ENCODE measurements around the gene TCF7.
"Not testable (repeated sequence)": the region's sequence is repeated elsewhere in the genome, so short reads cannot be mapped to it uniquely, and the experiment has no call there.

The TCF7 gene

GRCh38 chr5:134141331-134142050 is 27.0 kb downstream of the TCF7 start:
- H3K9me3 Mint-ChIP-seq, result no peaks in the 10 kb centered on the region
- no peak overlapping the region for H3K4me3 Mint-ChIP-seq
- H3K36me3 Mint-ChIP-seq, result peaks cover 12% of the 10 kb centered on the region
- peak overlapping the region; percentile 56 for H3K27ac Mint-ChIP-seq
- H3K4me1 Mint-ChIP-seq, result peaks cover 70% of the 10 kb centered on the region
- H3K27me3 Mint-ChIP-seq, result no peaks in the 10 kb centered on the region

GRCh38 chr5:134142052-134142451 is 27.6 kb downstream of the TCF7 start:
- Mint-ChIP-seq H3K27me3 (no peaks in the 10 kb centered on the region), H3K4me1 (peaks cover 64% of the 10 kb centered on the region), H3K27ac (peak overlapping the region; percentile 3), H3K36me3 (peaks cover 12% of the 10 kb centered on the region), H3K4me3 (no peak overlapping the region), H3K9me3 (no peaks in the 10 kb centered on the region)

- Mint-ChIP-seq H3K27ac (no peak overlapping the region), H3K27me3 (no peaks in the 10 kb centered on the region), H3K4me1 (peaks cover 59% of the 10 kb centered on the region), H3K4me3 (no peak overlapping the region), H3K36me3 (peaks cover 13% of the 10 kb centered on the region), H3K9me3 (no peaks in the 10 kb centered on the region)
Observed at GRCh38 chr5:134142806-134143205, 28.3 kb downstream of the TCF7 start.

GRCh38 chr5:134143431-134143830 is 28.9 kb downstream of the TCF7 start:
- Mint-ChIP-seq H3K27me3 (no peaks in the 10 kb centered on the region), H3K4me1 (peaks cover 57% of the 10 kb centered on the region), H3K36me3 (peaks cover 13% of the 10 kb centered on the region), H3K4me3 (no peak overlapping the region), H3K9me3 (no peaks in the 10 kb centered on the region), H3K27ac (no peak overlapping the region)

GRCh38 chr5:134143944-134144941 is 29.8 kb downstream of the TCF7 start:
- no peaks in the 10 kb centered on the region for H3K9me3 Mint-ChIP-seq
- no peaks in the 10 kb centered on the region for H3K27me3 Mint-ChIP-seq
- no peak overlapping the region for H3K4me3 Mint-ChIP-seq
- peaks cover 15% of the 10 kb centered on the region for H3K36me3 Mint-ChIP-seq
- peaks cover 55% of the 10 kb centered on the region for H3K4me1 Mint-ChIP-seq
- peak overlapping the region; percentile 93 for H3K27ac Mint-ChIP-seq

GRCh38 chr5:134145041-134145757 is 30.7 kb downstream of the TCF7 start:
- H3K9me3 Mint-ChIP-seq, result no peaks in the 10 kb centered on the region
- peaks cover 12% of the 10 kb centered on the region for H3K36me3 Mint-ChIP-seq
- peak overlapping the region; percentile 93 for H3K27ac Mint-ChIP-seq
- no peaks in the 10 kb centered on the region for H3K27me3 Mint-ChIP-seq
- no peak overlapping the region for H3K4me3 Mint-ChIP-seq
- H3K4me1 Mint-ChIP-seq, result peaks cover 51% of the 10 kb centered on the region

- no peak overlapping the region for H3K4me3 Mint-ChIP-seq
- H3K27ac Mint-ChIP-seq, result peak overlapping the region; percentile 79
- no peaks in the 10 kb centered on the region for H3K27me3 Mint-ChIP-seq
- H3K4me1 Mint-ChIP-seq, result peaks cover 51% of the 10 kb centered on the region
- no peaks in the 10 kb centered on the region for H3K9me3 Mint-ChIP-seq
- H3K36me3 Mint-ChIP-seq, result peaks cover 12% of the 10 kb centered on the region
Observed at GRCh38 chr5:134145779-134146581, 31.5 kb downstream of the TCF7 start.

GRCh38 chr5:134146651-134147518 is 32.4 kb downstream of the TCF7 start:
- Mint-ChIP-seq H3K27me3 (no peaks in the 10 kb centered on the region), H3K9me3 (no peaks in the 10 kb centered on the region), H3K27ac (peak overlapping the region; percentile 68), H3K4me3 (no peak overlapping the region), H3K4me1 (peaks cover 51% of the 10 kb centered on the region), H3K36me3 (peaks cover 10% of the 10 kb centered on the region)

GRCh38 chr5:134148316-134148715 is 33.8 kb downstream of the TCF7 start:
- Mint-ChIP-seq H3K36me3 (peaks cover 18% of the 10 kb centered on the region), H3K27me3 (no peaks in the 10 kb centered on the region), H3K9me3 (no peaks in the 10 kb centered on the region), H3K4me3 (no peak overlapping the region), H3K27ac (peak overlapping the region; percentile 71), H3K4me1 (peaks cover 59% of the 10 kb centered on the region)

GRCh38 chr5:134148986-134149539 is 34.6 kb downstream of the TCF7 start:
- Mint-ChIP-seq H3K36me3 (peaks cover 22% of the 10 kb centered on the region), H3K9me3 (no peaks in the 10 kb centered on the region), H3K27ac (peak overlapping the region; percentile 85), H3K4me1 (peaks cover 66% of the 10 kb centered on the region), H3K27me3 (no peaks in the 10 kb centered on the region), H3K4me3 (no peak overlapping the region)

- no peaks in the 10 kb centered on the region for H3K9me3 Mint-ChIP-seq
- H3K4me3 Mint-ChIP-seq, result peak overlapping the region; percentile 31
- H3K36me3 Mint-ChIP-seq, result peaks cover 22% of the 10 kb centered on the region
- peaks cover 69% of the 10 kb centered on the region for H3K4me1 Mint-ChIP-seq
- no peaks in the 10 kb centered on the region for H3K27me3 Mint-ChIP-seq
- peak overlapping the region; percentile 94 for H3K27ac Mint-ChIP-seq
Observed at GRCh38 chr5:134149571-134150303, 35.3 kb downstream of the TCF7 start.

- no peaks in the 10 kb centered on the region for H3K9me3 Mint-ChIP-seq
- H3K4me1 Mint-ChIP-seq, result peaks cover 76% of the 10 kb centered on the region
- H3K36me3 Mint-ChIP-seq, result peaks cover 26% of the 10 kb centered on the region
- H3K27me3 Mint-ChIP-seq, result no peaks in the 10 kb centered on the region
- H3K4me3 Mint-ChIP-seq, result peak overlapping the region; percentile 5
- peak overlapping the region; percentile 70 for H3K27ac Mint-ChIP-seq
Observed at GRCh38 chr5:134151723-134152122, 37.2 kb downstream of the TCF7 start.

GRCh38 chr5:134152173-134152832 is 37.8 kb downstream of the TCF7 start:
- peaks cover 24% of the 10 kb centered on the region for H3K36me3 Mint-ChIP-seq
- not testable (repeated sequence) for H3K27me3 Mint-ChIP-seq, H3K9me3 Mint-ChIP-seq
- H3K27ac Mint-ChIP-seq, result peak overlapping the region; percentile 90
- H3K4me3 Mint-ChIP-seq, result peak overlapping the region; percentile 33
- peaks cover 77% of the 10 kb centered on the region for H3K4me1 Mint-ChIP-seq
